Measurements from ENCODE around the gene LHFPL3.

Gene LHFPL3

GRCh38 chr7:104410742-104411141 lies 82.3 kb downstream of the LHFPL3 start:
- Mint-ChIP-seq H3K27me3 (no peaks in the 10 kb centered on the region), H3K4me3 (no peak overlapping the region), H3K36me3 (ENCODE audit: low read depth) (no peaks in the 10 kb centered on the region), H3K27ac (no peak overlapping the region), H3K4me1 (no peaks in the 10 kb centered on the region), H3K9me3 (no peaks in the 10 kb centered on the region)
- ATAC-seq = no peak
- no peak for DNase-seq

- no peak for ATAC-seq
- Mint-ChIP-seq H3K27me3 (no peaks in the 10 kb centered on the region), H3K36me3 (ENCODE audit: low read depth) (no peaks in the 10 kb centered on the region), H3K4me1 (no peaks in the 10 kb centered on the region), H3K4me3 (no peak overlapping the region), H3K27ac (no peak overlapping the region), H3K9me3 (no peaks in the 10 kb centered on the region)
- no peak for DNase-seq
These were observed 84.5 kb downstream of the LHFPL3 start for GRCh38 chr7:104412911-104413310.

- DNase-seq (no peak), ATAC-seq (no peak)
- Mint-ChIP-seq H3K27ac (no peak overlapping the region), H3K4me3 (no peak overlapping the region), H3K4me1 (no peaks in the 10 kb centered on the region), H3K27me3 (no peaks in the 10 kb centered on the region), H3K9me3 (no peaks in the 10 kb centered on the region), H3K36me3 (ENCODE audit: low read depth) (no peaks in the 10 kb centered on the region)
These were observed 85.8 kb downstream of the LHFPL3 start for GRCh38 chr7:104414216-104414615.

- Mint-ChIP-seq H3K27ac (no peak overlapping the region), H3K36me3 (ENCODE audit: low read depth) (no peaks in the 10 kb centered on the region), H3K27me3 (no peaks in the 10 kb centered on the region), H3K4me3 (no peak overlapping the region), H3K9me3 (no peaks in the 10 kb centered on the region), H3K4me1 (no peaks in the 10 kb centered on the region)
- ATAC-seq (no peak), DNase-seq (no peak)
These were observed 87.3 kb downstream of the LHFPL3 start for GRCh38 chr7:104415700-104416099.

GRCh38 chr7:104416866-104417393 lies 88.5 kb downstream of the LHFPL3 start:
- H3K27ac Mint-ChIP-seq = no peak overlapping the region
- no peaks in the 10 kb centered on the region for H3K9me3 Mint-ChIP-seq
- H3K36me3 Mint-ChIP-seq (ENCODE audit: low read depth) = no peaks in the 10 kb centered on the region
- no peaks in the 10 kb centered on the region for H3K4me1 Mint-ChIP-seq
- no peaks in the 10 kb centered on the region for H3K27me3 Mint-ChIP-seq
- DNase-seq (no peak), ATAC-seq (no peak)
- no peak overlapping the region for H3K4me3 Mint-ChIP-seq

DNA sequence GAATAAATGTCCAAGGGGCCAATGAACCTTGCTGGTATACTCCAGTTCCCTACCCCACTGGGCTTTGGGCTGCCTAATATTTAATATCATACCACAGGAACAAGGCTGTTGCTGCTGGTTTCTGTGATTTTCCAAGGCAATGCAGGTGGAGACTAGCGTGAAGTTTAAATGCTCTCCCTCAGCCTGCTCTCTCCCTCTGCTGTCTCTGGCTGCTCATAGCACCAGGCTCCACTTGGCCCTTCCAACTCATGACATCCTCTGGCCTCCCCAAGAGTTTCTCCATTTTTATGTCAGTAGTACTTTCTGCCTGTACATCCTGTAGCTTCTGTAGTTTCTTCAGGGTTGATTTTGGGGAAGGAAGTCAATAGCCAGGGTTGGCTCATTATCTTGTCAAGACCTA lies 103.5 kb downstream of the LHFPL3 start:
- Mint-ChIP-seq H3K36me3 (ENCODE audit: low read depth) (no peaks in the 10 kb centered on the region), H3K4me3 (no peak overlapping the region), H3K27ac (no peak overlapping the region), H3K4me1 (no peaks in the 10 kb centered on the region), H3K9me3 (no peaks in the 10 kb centered on the region), H3K27me3 (no peaks in the 10 kb centered on the region)
- DNase-seq (no peak), ATAC-seq (no peak)

DNA sequence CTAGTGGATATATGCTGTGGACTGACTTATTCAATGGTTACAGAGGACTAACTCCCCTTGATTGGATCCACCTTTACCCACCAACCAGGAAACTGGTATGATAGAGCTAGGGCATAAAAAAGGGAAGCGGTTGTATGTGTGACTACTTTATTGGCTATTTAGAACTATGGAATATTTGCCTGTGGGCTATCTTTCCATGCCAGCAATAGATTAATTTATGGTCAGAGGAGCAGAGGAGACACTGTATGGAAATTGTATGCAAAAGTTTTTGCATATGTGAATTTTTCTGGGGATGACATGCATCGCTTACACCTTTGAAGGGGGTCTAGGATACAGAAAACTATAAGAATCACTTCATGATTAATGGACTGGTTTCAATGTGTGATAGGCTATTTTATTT lies 105.7 kb downstream of the LHFPL3 start:
- no peaks in the 10 kb centered on the region for H3K36me3 Mint-ChIP-seq (ENCODE audit: low read depth)

GRCh38 chr7:104442481-104442880 lies 114.1 kb downstream of the LHFPL3 start:
- H3K4me3 Mint-ChIP-seq = no peak overlapping the region
- H3K9me3 Mint-ChIP-seq = no peaks in the 10 kb centered on the region

More for the DNA sequence above, 105.7 kb downstream of the LHFPL3 start:
- no peak overlapping the region for H3K4me3 Mint-ChIP-seq
- no peaks in the 10 kb centered on the region for H3K9me3 Mint-ChIP-seq
- H3K27me3 Mint-ChIP-seq = no peaks in the 10 kb centered on the region
- ATAC-seq = no peak
- H3K27ac Mint-ChIP-seq = no peak overlapping the region
- H3K4me1 Mint-ChIP-seq = no peaks in the 10 kb centered on the region
- DNase-seq = no peak

GRCh38 chr7:104444017-104444416 lies 115.6 kb downstream of the LHFPL3 start:
- H3K4me1 Mint-ChIP-seq = no peaks in the 10 kb centered on the region
- no peak for ATAC-seq
- H3K36me3 Mint-ChIP-seq (ENCODE audit: low read depth) = no peaks in the 10 kb centered on the region
- no peak overlapping the region for H3K4me3 Mint-ChIP-seq
- H3K9me3 Mint-ChIP-seq = no peaks in the 10 kb centered on the region
- peaks cover 2% of the 10 kb centered on the region for H3K27me3 Mint-ChIP-seq
- DNase-seq = no peak
- no peak overlapping the region for H3K27ac Mint-ChIP-seq

More at GRCh38 chr7:104442481-104442880, 114.1 kb downstream of the LHFPL3 start:
- no peak overlapping the region for H3K27ac Mint-ChIP-seq
- no peaks in the 10 kb centered on the region for H3K4me1 Mint-ChIP-seq
- no peak for DNase-seq
- H3K27me3 Mint-ChIP-seq = peaks cover 1% of the 10 kb centered on the region
- ATAC-seq = no peak
- no peaks in the 10 kb centered on the region for H3K36me3 Mint-ChIP-seq (ENCODE audit: low read depth)

DNA sequence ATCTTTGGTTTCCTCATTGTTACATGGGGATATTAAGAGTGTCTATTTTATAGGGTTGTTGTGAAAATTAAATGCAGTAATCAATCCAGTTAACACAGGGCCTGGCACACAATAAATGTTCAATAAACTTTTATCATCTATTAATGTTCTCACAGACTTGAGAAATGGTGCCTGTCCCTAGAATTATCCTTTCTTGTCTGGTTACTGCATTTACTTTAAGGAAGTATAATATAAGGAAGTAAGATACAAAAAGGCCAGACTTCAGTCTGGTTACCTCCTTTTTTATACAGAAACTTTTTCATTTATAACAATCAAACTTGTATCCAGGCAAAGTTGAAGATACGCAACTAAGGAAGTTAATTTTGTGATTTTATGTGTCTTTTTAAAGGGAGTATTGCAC lies 117.0 kb downstream of the LHFPL3 start:
- Mint-ChIP-seq H3K4me3 (no peak overlapping the region), H3K36me3 (ENCODE audit: low read depth) (no peaks in the 10 kb centered on the region), H3K27ac (no peak overlapping the region), H3K4me1 (no peaks in the 10 kb centered on the region), H3K27me3 (peaks cover 2% of the 10 kb centered on the region), H3K9me3 (no peaks in the 10 kb centered on the region)
- DNase-seq (no peak), ATAC-seq (no peak)

DNA sequence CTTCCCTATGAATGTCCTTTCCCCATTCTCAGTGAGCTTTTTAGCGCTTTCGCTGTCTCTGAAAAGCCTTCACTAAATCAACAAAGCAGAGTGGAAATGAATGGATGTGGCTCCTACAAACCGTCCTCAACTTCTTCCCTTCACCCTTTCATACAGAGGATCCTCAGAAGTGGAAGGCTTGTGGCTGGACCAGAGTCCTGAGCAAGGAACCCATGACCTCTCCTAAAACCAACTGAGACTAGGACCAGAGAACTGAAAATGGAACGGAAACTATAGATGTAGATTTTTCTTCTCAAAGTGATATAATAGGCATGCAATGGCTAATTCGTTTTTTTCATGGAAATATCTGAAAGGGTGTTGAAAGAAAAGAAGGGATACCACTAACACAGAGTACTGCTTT lies 122.5 kb downstream of the LHFPL3 start:
- no peaks in the 10 kb centered on the region for H3K9me3 Mint-ChIP-seq
- ATAC-seq (no peak), DNase-seq (no peak)
- H3K27me3 Mint-ChIP-seq = peaks cover 2% of the 10 kb centered on the region
- no peak overlapping the region for H3K4me3 Mint-ChIP-seq
- no peaks in the 10 kb centered on the region for H3K4me1 Mint-ChIP-seq
- H3K36me3 Mint-ChIP-seq (ENCODE audit: low read depth) = no peaks in the 10 kb centered on the region
- no peak overlapping the region for H3K27ac Mint-ChIP-seq

GRCh38 chr7:104453190-104453589 lies 124.8 kb downstream of the LHFPL3 start:
- H3K9me3 Mint-ChIP-seq = peaks cover 4% of the 10 kb centered on the region
- no peaks in the 10 kb centered on the region for H3K4me1 Mint-ChIP-seq
- H3K36me3 Mint-ChIP-seq (ENCODE audit: low read depth) = no peaks in the 10 kb centered on the region
- H3K27ac Mint-ChIP-seq = no peak overlapping the region
- H3K27me3 Mint-ChIP-seq = no peaks in the 10 kb centered on the region
- DNase-seq = no peak
- no peak overlapping the region for H3K4me3 Mint-ChIP-seq
- ATAC-seq = no peak

DNA sequence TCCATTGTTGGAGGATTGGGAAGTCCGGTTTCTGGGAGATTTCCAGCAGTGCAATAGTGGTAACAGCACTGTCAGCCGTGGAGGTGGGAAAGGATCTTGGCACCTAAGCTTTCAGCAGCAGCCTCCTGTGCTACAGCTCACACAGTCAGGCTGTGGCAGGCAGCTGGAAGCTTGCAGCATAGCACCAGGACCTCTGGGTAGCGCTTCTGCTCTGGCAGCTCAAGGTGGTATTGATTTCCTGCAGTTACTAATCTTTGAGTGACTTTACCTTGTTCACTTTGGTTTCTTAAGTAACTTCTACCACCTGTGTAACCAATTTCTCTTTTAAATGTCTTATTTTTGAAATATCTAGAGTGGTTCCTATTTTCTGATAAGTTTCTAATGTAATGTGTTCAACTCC lies 130.5 kb downstream of the LHFPL3 start:
- ATAC-seq = no peak
- Mint-ChIP-seq H3K27ac (no peak overlapping the region), H3K36me3 (ENCODE audit: low read depth) (no peaks in the 10 kb centered on the region), H3K4me3 (no peak overlapping the region), H3K4me1 (no peaks in the 10 kb centered on the region), H3K9me3 (peaks cover 30% of the 10 kb centered on the region), H3K27me3 (no peaks in the 10 kb centered on the region)
- DNase-seq = no peak

GRCh38 chr7:104469166-104469820 lies 140.9 kb downstream of the LHFPL3 start:
- Mint-ChIP-seq H3K4me1 (no peaks in the 10 kb centered on the region), H3K4me3 (no peak overlapping the region), H3K9me3 (peaks cover 4% of the 10 kb centered on the region), H3K27ac (no peak overlapping the region), H3K36me3 (ENCODE audit: low read depth) (no peaks in the 10 kb centered on the region), H3K27me3 (no peaks in the 10 kb centered on the region)
- DNase-seq (no peak), ATAC-seq (no peak)

DNA sequence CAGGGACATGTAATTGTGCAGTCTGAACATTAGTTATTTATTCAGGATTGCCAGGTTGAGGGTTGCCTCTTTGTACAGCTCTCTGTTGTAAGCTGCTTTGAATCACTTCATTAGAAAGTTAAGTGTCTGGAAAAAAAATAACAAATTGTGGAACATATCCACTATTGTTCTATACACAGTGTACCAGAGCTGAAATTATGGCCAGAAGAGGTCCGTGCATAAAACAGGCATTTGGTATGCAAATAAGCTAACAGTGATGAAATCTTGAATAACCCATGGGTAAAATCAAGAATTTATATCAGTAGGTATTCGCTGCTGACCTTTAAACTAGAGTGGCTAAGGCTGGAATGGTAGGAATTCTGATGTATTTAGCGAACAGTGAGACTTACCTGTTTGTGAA lies 152.1 kb downstream of the LHFPL3 start:
- no peaks in the 10 kb centered on the region for H3K9me3 Mint-ChIP-seq
- no peaks in the 10 kb centered on the region for H3K36me3 Mint-ChIP-seq (ENCODE audit: low read depth)
- no peak for ATAC-seq

More for the DNA sequence above, 152.1 kb downstream of the LHFPL3 start:
- no peak for DNase-seq
- Mint-ChIP-seq H3K27ac (no peak overlapping the region), H3K4me3 (no peak overlapping the region), H3K27me3 (peaks cover 2% of the 10 kb centered on the region), H3K4me1 (no peaks in the 10 kb centered on the region)

Measured in activated naive CD8-positive, alpha-beta T cell treated with anti-CD3 and anti-CD28 coated beads, Interleukin-2, amount 50 U/mL, for 24 hours (primary cell).